DMS153 treated with DMSO at 0.1 percent for 48 hours (cell line): ENCODE results near the gene OSBP2.
"Not testable (repeated sequence)": the region's sequence is repeated elsewhere in the genome, so short reads cannot be mapped to it uniquely, and the experiment has no call there.

Experiments
- DNase-seq: peaks from one replicate; lab custom pipeline; 2025; ENCODE audit not compliant: unreplicated experiment; lab: John Stamatoyannopoulos, UW

Gene OSBP2

DNA sequence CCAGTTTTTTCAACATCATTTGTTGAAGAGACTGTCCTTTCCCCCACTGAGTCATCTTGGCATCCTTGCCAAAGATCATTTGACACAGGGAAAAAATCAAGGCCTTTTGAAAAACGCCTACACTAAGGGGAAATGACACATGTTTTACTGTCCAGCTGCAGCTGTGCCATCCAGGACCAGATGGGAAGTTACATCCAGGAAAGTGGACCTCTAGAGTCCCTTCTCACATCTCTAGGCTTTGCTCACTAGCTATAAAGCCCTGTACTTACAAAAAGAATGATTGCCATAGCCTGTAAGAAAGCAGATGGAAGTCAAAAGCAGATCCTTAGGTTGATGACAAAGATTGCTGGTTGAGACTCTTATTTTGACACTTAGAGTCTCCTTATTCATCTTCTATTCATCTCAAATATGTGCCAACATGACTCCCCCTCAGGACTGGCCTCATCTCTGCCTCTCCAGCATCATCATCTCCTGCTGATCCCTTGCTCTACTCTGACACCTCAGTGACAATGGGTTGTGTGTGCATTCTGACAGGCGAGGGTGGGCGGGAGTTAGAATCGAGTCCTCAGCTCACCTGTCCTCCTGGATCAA, 22.8 kb downstream of the OSBP2 start:
- DNase-seq = no peak

DNA sequence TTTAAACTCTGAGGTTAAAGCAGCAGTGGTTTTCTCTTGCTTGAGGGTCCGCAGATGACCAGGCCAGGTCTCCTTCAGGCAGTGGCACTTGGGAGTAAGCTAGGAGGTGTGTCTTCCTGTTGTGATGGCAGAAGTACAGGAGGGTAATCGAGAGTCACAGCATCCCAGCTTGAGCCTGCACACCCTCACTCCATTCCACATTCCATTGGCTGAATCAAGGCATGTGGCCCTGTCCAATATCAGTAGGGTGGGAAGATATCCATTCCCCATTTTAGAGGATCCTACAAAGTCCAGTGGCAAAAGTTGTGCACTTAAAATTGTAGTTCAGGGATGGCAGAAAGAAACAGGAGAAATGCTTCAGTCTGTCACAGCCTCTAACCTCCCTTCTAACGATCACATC, 23.3 kb downstream of the OSBP2 start:
- no peak for DNase-seq

DNA sequence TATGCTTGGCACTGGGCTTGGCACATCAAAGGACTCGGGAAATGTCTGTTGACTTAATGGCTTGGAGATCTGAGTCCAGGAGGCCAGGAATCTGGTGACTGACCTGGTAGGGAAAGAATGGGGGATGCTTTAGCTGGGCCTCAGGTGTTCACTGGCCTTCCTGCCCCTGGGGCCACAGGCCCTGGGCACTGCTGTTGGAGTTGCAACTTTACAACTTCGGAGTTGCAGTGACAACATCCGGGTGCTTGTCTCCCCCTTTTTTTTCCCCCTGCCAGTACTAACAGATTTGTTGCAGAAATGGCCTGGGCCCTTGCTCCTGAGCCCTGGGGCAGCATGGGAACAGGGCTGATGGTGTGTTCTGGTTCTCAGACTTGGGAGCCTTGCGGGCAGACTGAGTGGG, 23.8 kb downstream of the OSBP2 start:
- DNase-seq = no peak

DNA sequence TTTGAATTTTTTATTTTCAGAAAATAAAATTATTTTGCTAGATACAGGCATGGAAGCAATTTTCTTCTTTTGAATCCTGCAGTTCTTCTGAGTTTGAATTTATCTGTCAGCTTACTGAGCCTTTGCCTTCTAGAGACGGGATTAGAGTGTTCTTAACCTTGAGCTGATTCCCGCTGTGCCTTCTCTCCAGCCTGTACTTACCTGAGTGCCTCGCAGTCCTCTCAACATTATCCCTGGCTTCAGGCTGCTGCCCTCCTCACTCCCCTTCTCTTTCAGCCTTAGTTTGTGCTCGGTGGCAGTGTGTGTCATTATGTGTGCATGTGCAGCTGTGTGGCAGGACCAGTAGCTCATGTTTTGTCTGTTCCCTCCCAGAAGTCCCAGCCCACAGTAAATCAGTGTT, 24.3 kb downstream of the OSBP2 start:
- no peak for DNase-seq

DNA sequence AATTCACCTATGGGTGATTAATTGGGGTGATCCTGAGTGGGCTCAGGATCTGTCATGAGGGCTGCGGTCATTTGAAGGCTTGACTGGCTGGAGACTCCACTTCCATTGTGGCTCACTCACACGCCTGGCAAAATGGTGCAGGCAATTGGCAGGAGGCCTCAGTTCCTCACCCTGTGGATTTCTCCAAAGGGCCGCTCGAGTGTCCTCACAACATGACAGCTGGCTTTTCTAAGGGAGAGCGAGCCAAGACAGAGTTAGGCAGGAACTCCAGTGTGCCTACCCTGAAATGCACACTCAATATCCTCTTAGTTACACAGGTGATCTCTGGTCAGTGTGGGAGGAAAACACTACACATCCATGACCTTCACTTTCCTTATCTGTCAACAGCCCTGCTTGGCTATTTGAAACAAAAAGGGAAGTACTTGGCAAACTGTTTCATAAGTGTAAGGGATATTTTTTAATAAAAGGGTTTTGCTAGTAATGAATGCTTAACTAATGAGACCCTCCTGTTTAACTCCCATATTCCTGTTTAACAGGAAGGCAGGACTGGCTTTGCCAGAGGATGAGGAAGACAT, 25.7 kb downstream of the OSBP2 start:
- DNase-seq = no peak

DNA sequence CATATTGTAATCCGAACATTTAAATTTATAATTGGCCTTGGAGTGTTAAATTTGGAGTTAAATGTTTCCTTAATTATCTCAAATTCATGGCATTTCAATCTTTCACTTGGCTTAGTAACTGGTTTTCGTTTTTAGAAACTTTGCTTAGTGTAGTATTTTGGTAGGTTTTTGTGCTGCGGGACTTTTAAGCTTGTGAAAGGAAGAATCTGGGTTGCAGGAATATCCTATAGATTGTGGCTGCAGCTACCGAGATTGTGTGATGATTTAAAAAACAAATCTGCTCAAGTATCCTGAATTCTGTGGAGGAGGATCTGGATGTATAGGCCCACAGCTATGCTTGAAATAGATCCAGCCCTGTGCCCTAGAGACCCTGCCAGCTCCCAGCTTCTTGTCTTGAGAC, 27.1 kb downstream of the OSBP2 start:
- no peak for DNase-seq

DNA sequence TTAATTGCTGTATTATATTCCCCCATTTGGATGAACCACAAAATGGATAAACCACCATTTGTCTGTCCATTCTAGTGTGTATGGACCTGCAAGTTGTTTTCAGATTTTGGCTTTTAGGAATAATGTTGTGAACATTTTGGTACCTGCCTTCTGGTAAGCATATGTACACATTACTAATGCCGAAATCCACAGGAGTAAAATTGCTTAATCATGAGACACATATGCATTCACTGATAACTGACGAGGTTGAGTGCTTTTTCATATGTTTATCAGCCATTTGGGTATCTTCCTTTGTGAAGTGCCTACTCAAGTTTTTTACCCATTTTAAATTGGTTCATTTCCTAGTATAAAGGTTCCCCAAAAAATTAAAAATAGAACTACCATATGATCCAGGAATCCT, 34.2 kb downstream of the OSBP2 start:
- no peak for DNase-seq

DNA sequence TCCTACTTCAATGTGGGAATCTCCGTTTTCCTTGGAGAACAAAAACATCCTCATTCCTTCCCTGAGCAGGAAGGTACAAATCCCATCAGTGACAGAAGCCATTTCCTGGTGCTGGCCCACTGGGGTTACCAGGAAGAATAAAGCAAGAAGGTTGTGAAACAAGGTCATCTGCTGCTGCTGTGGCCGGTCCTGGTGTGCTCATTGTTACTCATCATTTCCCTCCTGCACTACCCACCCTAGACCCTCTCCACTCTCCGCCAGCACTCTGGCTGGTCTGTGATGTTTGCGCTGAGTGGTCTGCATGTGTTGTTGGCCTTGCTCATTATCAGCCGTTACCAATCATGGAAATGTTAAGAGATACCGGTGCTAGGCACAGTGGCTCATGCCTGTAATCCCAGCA, 37.0 kb downstream of the OSBP2 start:
- DNase-seq = no peak

DNA sequence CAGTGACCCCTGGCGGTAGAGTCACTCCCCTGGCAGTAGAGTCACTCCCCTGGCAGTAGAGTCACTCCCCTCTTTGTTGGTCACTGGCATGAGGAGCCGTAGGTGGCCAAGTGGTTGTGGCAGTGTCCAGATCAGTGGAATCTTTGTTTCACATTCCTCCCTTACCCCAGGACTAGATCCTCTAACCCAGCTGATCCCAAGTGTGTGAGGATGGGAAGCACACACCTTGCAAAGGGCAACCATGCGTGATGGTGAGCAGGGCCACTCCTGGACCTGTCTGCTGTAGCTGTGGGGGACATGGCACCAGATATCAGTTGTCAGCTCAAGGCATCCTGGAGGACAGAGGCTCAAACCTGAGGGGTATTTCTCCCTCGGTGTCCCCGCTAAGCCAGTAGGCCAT, 37.8 kb downstream of the OSBP2 start:
- DNase-seq = no peak

DNA sequence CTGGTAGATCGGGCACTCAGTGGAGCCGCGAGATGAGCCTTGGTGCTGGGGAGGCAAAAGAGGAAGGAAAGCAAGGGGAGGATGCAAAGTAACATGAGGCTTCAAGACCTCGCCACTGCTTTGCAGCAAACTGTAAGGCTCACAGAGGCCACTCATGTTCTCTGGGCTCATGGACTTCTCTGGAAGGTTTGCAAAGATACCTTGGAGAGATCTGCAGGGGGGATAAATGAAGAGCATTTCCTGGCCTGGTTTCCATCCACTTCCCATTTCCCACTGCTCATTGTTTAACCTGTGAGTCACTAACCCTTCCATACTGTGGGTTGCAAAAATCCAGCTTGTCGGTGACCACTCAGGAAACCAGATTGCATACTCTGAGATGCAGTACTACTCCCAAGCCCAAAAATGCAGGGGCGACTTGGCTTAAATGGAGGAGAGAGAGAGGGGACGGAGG, 38.5 kb downstream of the OSBP2 start:
- no peak for DNase-seq

DNA sequence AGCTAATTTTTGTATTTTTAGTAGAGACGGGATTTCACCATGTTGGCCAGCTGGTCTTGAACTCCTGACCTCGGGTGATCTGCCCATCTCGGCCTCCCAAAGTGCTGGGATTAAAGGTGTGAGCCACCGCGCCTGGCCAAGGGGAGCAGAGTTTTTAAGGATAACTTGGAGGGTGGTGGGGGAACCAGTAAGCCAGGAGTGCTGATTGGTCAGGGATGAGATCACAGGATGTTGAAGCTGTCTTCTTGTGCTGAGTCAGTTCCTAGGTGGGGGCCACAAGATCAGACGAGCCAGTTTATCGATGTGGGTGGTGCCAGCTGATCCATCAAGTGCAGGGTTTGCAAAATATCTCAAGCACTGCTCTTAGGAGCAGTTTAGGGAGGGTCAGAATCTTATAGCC, 45.3 kb downstream of the OSBP2 start:
- DNase-seq = not testable (repeated sequence)

DNA sequence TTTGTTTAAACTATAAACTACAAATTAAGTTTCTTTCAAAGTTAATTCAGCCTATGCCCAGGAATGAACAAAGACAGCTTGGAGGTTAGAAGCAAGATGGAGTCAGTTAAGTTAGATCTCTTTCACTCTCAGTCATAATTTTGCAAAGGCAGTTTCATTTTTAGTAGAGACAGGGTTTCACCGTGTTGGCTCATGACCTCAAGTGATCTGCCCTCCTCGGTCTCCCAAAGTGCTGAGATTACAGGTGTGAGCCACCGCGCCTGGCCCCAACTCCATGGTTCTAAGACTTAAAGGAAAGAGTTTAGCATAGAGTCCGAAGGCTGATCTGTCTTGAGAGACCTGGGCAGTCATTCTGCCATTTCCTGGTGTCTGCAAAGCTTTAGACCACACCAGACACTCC, 45.8 kb downstream of the OSBP2 start:
- not testable (repeated sequence) for DNase-seq

DNA sequence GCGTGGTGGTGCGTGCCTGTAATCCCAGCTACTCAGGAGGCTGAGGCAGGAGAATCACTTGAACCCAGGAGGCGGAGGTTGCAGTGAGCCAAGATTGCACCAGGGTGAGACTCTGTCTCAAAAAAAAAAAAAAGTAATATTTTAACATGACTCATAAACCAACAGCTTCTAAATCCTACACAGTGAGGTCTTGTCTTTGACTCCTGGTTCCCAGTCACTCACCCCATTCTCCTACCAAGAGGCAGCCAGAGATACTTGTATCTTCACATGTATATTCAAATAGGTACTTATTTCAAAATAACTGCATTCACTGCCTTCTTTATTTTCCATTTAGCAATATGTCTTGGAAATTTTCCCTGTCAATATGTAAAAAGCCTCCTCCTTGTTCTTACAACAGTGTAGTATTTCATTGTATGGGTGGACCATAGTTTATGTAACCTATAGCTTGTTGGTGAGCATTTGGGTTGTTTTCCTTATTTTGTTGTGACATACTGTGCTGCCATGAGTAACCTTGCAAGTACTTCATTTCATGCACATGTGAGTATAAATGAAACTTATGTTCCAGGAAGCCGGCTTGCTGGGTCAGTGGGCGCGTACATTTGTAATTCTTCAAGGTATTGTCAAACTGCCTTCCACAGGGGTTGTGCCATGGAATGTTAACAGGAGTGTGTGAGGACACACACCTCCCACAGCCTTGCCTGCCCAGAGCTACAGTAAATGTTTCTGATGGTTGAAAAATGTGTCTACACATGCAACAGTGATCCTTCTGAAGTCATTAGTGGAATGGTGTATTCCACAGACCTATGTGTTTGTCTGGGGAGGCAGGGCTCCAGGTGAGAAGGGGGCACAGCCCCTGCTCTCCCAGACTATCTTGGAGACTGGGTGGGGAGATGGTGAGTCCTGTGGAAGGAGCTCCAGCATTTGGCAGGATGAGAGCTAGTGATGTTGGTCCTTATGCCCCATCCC, 47.9 kb downstream of the OSBP2 start:
- DNase-seq = no peak

DNA sequence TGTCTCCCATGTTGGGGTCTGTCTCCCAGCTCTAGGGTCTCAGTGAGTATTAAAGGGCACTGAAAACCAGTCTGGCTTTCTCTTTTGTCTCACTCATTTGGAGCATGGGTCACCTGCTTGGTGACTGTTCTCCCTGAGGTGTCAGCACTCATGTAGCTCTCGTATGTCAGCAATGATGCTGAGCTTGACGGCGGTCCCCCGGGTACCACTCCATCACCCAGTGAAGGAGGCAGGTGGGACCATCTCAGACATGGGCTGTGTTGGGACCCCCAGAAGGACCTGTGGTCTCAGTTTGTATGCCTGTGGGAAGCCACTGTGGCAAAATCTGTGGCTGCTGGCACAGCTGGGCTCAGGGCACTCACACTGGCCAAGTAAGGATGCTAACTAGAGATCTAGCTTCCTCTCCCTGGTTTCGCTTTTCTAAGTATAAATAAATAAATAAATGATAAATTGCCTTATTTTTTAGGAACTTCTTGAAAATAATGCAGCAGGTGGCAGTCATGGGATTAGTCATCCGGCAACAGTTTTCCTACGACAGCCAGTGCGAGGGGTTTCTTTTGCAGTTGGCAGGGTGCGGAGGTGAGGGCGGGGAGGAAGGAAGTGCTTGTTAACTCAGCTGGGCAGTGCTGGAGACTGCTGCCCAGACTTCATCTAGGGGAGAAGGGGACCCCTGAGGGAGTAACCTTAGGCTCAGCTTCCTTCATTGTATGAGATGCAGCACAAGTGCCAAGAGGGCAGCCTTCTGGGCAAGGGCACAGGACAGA, 48.8 kb downstream of the OSBP2 start:
- no peak for DNase-seq

DNA sequence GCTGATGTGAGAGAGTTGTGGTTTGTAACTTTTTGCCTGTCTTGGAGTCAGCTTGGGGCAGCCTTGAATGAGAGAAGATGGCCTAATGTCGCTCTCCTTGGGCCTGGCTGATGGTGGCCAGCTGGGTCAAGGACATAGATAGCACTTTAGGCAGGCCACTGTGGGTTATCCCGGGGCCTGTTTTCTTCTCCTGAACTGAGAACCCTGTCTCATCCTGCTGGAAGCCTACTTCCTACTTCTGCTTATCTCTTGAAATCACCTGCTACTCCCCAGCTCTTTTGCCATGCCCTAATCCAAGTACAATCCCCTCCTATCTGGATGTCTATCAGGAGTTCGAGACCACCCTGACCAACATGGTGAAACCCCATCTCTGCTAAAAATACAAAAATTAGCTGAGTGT, 49.5 kb downstream of the OSBP2 start:
- DNase-seq = no peak

DNA sequence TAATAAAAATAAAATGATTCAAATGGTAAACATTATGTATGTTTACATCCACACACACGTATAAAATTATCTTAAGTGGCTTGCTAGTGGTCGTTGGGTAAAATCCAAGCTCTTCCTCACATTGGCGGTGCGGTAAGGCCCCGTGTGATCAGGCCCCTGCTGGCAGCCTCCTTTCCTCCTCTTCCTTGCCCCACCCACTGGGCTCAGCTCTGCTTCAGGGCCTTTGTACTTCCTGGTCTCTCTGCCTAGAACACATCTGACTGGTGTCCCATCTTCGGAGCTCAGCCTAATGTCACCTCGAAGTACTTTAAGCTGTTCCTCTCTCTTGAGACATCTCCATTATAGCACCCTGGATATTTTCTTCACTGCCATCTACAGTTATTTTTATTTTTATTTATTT, 52.8 kb downstream of the OSBP2 start:
- no peak for DNase-seq

DNA sequence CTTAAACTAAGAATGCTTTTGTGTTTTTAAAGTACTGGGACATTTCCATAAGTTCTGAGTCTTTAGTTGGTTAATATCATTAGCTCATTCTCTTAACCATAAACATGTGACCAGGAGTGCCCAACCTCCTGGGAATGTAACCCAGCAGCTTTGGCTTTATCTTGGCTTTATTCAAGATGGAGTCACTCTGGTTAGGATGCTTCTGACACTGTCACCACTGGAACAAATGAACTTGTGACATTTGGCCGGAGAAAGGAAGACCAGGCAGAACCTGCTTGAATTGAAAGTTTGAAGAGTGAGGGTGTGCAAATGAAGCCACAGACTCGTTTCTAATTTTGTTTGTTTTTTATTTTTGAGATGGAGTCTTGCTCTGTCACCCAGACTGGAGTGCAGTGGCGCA, 54.6 kb downstream of the OSBP2 start:
- no peak for DNase-seq

DNA sequence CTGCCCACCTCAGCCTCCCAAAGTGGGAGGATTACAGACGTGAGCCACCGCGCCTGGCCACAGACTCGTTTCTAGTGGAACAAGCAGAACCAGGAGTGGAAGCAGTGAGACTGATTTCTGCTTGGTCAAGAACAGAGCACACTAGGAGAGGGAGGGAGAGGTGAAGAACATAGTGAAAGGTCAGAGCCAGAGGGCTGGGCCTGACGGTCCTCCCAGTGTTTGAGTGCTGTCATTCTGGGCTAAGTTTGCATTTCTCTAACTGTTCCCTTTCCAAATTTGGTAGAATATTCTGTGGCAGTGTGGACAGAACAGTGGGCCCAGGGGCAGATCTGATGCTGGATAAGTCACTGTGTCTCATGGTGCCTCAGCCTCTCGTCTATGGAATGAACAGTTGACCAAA, 55.2 kb downstream of the OSBP2 start:
- DNase-seq = no peak

DNA sequence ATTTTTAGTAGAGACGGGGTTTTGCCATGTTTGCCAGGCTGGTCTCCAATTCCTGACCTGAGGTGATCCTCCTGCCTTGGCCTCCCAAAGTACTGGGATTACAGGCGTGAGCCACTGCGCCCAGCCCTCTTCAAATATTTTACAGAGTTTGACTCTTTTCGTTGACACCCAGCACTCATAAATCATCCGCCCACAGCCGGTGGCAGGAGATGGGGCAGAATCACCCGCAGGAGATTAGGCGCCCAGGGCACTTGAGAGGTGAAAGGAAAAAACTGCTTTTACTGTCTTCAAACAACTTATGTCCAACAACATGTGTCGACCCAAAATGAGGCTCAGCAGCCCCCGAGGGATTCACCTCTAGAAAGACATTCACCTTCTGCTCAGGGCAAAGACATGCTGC, 56.9 kb downstream of the OSBP2 start:
- DNase-seq = no peak

DNA sequence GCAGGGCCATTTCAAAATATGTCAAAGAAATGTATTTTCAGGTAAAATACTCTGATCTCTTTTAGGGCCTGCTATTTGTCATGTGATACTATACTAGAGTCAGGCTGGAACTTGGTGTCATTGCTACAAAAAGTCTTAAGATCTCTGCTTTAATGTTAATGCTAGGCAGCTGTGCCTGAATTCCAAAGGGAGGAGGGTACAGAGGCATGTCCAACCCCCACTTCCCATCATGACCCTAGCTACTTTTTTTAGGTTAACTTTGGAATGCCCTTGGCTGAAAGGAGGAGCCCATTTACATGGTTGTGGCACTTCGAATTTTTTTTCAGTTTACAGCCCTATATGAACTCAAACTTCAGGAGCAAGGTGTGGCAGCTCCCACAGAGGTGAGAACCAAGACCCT, 58.1 kb downstream of the OSBP2 start:
- no peak for DNase-seq

DNA sequence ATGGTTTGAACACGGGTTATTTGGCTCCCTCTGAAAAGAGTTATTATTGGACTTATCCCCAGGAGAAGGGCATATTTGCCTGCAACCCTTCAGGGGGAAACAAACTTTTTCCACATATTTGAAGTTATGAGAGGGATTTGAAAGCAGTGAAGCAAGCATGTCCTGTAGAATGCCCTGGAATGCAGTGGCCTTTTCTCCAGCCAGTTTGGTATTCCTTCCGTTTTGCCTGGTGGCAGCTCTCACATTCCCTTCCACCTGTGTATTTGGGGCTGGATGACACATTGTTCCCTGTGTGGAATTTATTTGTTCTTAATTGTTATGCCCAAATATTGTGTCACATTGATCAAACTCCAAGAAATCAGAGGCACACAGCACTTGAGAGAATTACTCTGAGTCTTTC, 59.0 kb downstream of the OSBP2 start:
- DNase-seq = no peak

DNA sequence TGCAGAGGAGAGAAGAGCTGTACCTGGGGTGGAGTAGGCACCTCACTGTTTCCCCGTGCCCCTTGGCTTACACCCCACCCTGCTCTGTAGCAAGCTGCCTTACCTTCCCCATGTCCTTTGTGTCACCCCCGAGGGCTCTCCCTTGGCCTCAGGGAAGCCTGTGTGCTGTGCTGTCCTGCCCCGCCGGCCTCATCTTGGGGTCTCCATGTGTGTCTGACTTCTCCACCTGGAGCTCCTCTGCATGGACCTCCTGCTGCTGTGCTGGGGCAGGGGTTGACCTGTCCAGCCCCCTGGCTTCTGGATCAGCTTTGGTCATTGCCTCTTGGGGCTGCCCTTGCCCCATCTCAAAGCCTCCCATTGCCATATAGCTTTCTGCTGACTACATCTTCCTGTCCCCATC, 59.8 kb downstream of the OSBP2 start:
- DNase-seq = no peak
